Activated CD4-positive, alpha-beta memory T cell treated with anti-CD3 and anti-CD28 coated beads for 36 hours (primary cell): ENCODE data around the gene CARMIL1. TPM values are rescaled to one million over a fixed set of nuclear protein-coding genes. Genes with fewer than 3 reads are reported as not detected.
"Not testable (repeated sequence)": the region's sequence is repeated elsewhere in the genome, so short reads cannot be mapped to it uniquely, and the experiment has no call there.

ENCODE experiments used
- CTCF ChIA-PET: fragments of 350-600 bp; sonication (Branson Sonifier 250); formaldehyde crosslinking; loops from one replicate; lab custom pipeline; 2021; ENCODE audit warnings: antibody characterized with exemption, inconsistent platforms; lab: Charles Lee
- POLR2A ChIA-PET: fragments of 350-600 bp; sonication (Branson Sonifier 250); formaldehyde crosslinking; loops from one replicate; lab custom pipeline; 2021; ENCODE audit warnings: antibody characterized with exemption; lab: Charles Lee
- DNase-seq: peaks from one replicate; pipeline ENCODE4 v3.0.0-alpha.2; 2020
- H3K27ac Mint-ChIP-seq: one replicate; pipeline ENCODE4 v1.8.0; 2021; ENCODE audit warnings: mixed read lengths
- H3K27me3 Mint-ChIP-seq: one replicate; pipeline ENCODE4 v1.8.0; 2021; ENCODE audit warnings: mixed read lengths
- H3K36me3 Mint-ChIP-seq: one replicate; pipeline ENCODE4 v1.8.0; 2021; ENCODE audit warnings: mixed read lengths
- H3K4me1 Mint-ChIP-seq: one replicate; pipeline ENCODE4 v1.8.0; 2021; ENCODE audit warnings: low read depth, mixed read lengths
- H3K4me3 Mint-ChIP-seq: one replicate; pipeline ENCODE4 v1.8.0; 2021; ENCODE audit warnings: mild to moderate bottlenecking, mixed read lengths
- H3K9me3 Mint-ChIP-seq: one replicate; pipeline ENCODE4 v1.8.0; 2021; ENCODE audit warnings: mixed read lengths
- intact Hi-C: fragments of 100-400 bp; cut with micrococcal nuclease; formaldehyde crosslinking; loops from one replicate; pipeline ENCODE4 v1.15.1; 2023
- total RNA-seq, 2 experiments: library from RNA; stranded (reverse); gene quantifications; one replicate each; pipeline ENCODE4 v1.2.3, GENCODE V29; 2021

The CARMIL1 gene
- total RNA-seq, 2 experiments from 2014 or later, result 2.4 to 2.7 TPM

DNA sequence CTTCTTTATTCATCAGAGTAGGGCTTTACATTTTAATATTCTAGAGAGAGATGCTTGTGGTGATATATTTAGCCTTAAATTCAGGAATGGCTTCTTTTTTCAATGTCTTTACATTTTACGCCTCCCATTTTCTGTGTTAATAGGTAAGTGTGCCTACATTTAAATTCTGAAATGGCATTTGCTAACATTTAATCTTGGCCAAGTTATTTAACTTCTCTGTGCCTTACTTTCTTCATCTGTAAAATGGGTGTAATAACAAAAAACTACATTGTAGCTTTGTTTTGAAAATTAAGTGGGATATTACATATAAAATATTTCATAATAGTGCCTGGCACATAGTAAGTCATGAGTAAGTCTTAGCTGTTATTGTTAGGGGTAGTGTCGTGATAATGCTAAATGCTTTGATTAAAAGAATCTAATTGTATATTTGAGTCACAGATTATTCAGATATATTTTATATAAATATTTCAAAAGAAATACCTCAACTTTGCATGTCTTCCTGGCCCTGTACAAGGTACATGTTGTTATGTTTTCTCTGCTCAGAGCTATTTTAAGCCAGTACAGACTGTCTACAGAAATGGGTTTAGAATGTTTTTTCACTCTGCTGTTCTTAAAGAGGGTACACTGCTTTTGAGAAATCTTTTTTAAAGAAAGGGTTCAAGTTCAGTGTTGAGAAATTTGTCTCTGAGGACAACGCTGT is 18.8 kb downstream of the CARMIL1 start:
- no peaks in the 10 kb centered on the region for H3K9me3 Mint-ChIP-seq
- no peak overlapping the region for H3K4me3 Mint-ChIP-seq
- H3K27me3 Mint-ChIP-seq, result no peaks in the 10 kb centered on the region
- H3K27ac Mint-ChIP-seq, result no peak overlapping the region
- POLR2A ChIA-PET, result no interaction called here
- CTCF ChIA-PET, result no interaction called here
- no peaks in the 10 kb centered on the region for H3K36me3 Mint-ChIP-seq
- intact Hi-C loops, result no loop called here
- no peak for DNase-seq
- no peaks in the 10 kb centered on the region for H3K4me1 Mint-ChIP-seq

GRCh38 chr6:25298523-25298865 is 19.3 kb downstream of the CARMIL1 start:
- CTCF ChIA-PET, H3K36me3 Mint-ChIP-seq, intact Hi-C loops, DNase-seq, POLR2A ChIA-PET, H3K27ac Mint-ChIP-seq, H3K4me3 Mint-ChIP-seq, H3K4me1 Mint-ChIP-seq, H3K27me3 Mint-ChIP-seq, H3K9me3 Mint-ChIP-seq: not testable (repeated sequence)

- no peak overlapping the region for H3K27ac Mint-ChIP-seq
These were observed 22.2 kb downstream of the CARMIL1 start for GRCh38 chr6:25301362-25301761.

DNA sequence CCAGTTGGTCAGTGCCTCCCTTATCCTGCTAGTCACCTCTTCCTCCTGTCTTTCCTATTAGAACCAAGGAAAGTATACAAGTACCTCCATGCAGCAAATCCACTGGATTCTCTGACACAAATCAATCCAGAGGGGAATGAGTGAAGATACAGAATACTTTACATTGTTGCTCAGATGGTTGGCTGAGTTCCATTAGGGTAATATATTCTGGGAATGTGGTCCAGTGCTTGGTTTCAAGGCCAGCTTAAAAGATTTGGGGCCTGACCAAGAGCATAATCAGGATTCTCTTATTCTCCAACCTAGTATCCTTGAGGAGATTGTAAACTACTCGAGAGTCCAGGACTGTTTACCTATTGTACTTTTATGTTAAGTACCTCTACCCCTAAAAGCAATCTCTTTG is 23.0 kb downstream of the CARMIL1 start:
- Mint-ChIP-seq H3K36me3 (no peaks in the 10 kb centered on the region), H3K4me1 (no peaks in the 10 kb centered on the region), H3K27ac (no peak overlapping the region), H3K9me3 (no peaks in the 10 kb centered on the region), H3K27me3 (no peaks in the 10 kb centered on the region), H3K4me3 (no peak overlapping the region)
- DNase-seq, result no peak
- intact Hi-C loops, result no loop called here
- POLR2A ChIA-PET, result no interaction called here
- CTCF ChIA-PET, result interaction anchor here (0.6 kb wide), 1 partner anchor 23 kb away, joined by 4 read pairs; the partner anchor contains the start of gene CARMIL1

More at GRCh38 chr6:25301362-25301761, 22.2 kb downstream of the CARMIL1 start:
- Mint-ChIP-seq H3K4me3 (no peak overlapping the region), H3K27me3 (no peaks in the 10 kb centered on the region), H3K4me1 (no peaks in the 10 kb centered on the region), H3K36me3 (no peaks in the 10 kb centered on the region), H3K9me3 (no peaks in the 10 kb centered on the region)
- DNase-seq, result no peak
- ChIA-PET POLR2A (no interaction called here), CTCF (no interaction called here)
- intact Hi-C loops, result no loop called here

DNA sequence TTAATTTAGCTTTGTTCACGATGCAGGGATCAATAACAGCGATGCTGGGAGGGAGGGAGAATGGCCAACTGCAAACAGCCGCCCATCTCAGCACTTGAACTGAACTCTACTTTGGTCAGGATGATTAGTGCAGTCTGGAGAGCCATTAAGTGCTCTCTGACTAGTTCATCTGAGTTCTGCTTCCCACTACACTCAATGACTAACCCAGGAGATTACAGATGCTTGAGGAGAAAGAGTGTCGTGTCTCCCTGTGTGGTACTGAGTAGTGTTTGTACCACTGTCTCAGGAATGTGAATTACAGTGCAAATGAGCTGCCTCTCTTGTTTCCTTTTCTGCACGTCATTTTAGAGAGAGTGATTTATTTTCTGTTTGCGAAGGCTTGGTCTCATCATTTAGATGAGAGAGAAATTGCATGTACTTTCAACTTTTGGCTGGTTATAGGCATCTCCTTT is 23.5 kb downstream of the CARMIL1 start:
- POLR2A ChIA-PET, result no interaction called here
- Mint-ChIP-seq H3K9me3 (no peaks in the 10 kb centered on the region), H3K36me3 (no peaks in the 10 kb centered on the region)

GRCh38 chr6:25303254-25303653 is 24.1 kb downstream of the CARMIL1 start:
- intact Hi-C loops, result no loop called here
- Mint-ChIP-seq H3K27ac (no peak overlapping the region), H3K36me3 (no peaks in the 10 kb centered on the region), H3K4me1 (no peaks in the 10 kb centered on the region), H3K27me3 (no peaks in the 10 kb centered on the region), H3K4me3 (no peak overlapping the region), H3K9me3 (no peaks in the 10 kb centered on the region)
- ChIA-PET CTCF (no interaction called here), POLR2A (no interaction called here)
- no peak for DNase-seq

More for the DNA sequence above, 23.5 kb downstream of the CARMIL1 start:
- Mint-ChIP-seq H3K27ac (no peak overlapping the region), H3K27me3 (no peaks in the 10 kb centered on the region), H3K4me3 (no peak overlapping the region), H3K4me1 (no peaks in the 10 kb centered on the region)
- CTCF ChIA-PET, result no interaction called here
- DNase-seq, result no peak
- intact Hi-C loops, result no loop called here

DNA sequence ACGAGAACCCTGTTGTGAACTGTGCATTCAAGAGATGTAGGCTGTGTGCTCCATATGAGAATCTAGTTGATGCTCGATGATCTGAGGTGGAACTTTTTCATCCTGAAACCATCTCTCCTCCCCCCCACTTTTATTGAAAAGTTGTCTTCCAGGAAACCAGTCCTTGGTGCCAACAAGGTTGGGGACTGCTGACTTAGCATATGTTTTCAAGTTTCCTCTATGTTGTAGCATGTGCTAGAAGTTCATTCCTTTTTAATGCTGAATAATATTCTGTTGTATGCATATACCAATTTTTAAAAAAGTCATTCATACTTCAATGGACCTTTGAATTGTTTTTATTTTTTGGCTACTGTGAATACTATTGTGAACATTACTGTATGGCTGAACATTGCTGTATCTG is 27.2 kb downstream of the CARMIL1 start:
- intact Hi-C loops, result no loop called here
- Mint-ChIP-seq H3K27me3 (no peaks in the 10 kb centered on the region), H3K9me3 (no peaks in the 10 kb centered on the region), H3K4me1 (no peaks in the 10 kb centered on the region), H3K27ac (no peak overlapping the region), H3K4me3 (no peak overlapping the region), H3K36me3 (no peaks in the 10 kb centered on the region)
- ChIA-PET POLR2A (no interaction called here), CTCF (no interaction called here)
- no peak for DNase-seq

- H3K4me1 Mint-ChIP-seq, result peaks cover 2% of the 10 kb centered on the region
- ChIA-PET POLR2A (interaction anchor here (1.3 kb wide), 1 partner anchor 28 kb away, joined by 3 read pairs; no protein-coding TSS in a partner anchor), CTCF (no interaction called here)
- H3K27ac Mint-ChIP-seq, result no peak overlapping the region
- no peak overlapping the region for H3K4me3 Mint-ChIP-seq
- H3K9me3 Mint-ChIP-seq, result no peaks in the 10 kb centered on the region
- intact Hi-C loops, result no loop called here
- no peak for DNase-seq
- H3K27me3 Mint-ChIP-seq, result no peaks in the 10 kb centered on the region
- H3K36me3 Mint-ChIP-seq, result no peaks in the 10 kb centered on the region
These were observed 28.8 kb downstream of the CARMIL1 start for GRCh38 chr6:25307805-25308494.

GRCh38 chr6:25309886-25310285 is 30.7 kb downstream of the CARMIL1 start:
- no peak for DNase-seq
- no peaks in the 10 kb centered on the region for H3K9me3 Mint-ChIP-seq
- CTCF ChIA-PET, result interaction anchor here (1.3 kb wide), 1 partner anchor 44 kb away, joined by 3 read pairs; no protein-coding TSS in a partner anchor
- peaks cover 4% of the 10 kb centered on the region for H3K4me1 Mint-ChIP-seq
- intact Hi-C loops, result no loop called here
- no peaks in the 10 kb centered on the region for H3K27me3 Mint-ChIP-seq
- POLR2A ChIA-PET, result no interaction called here
- H3K27ac Mint-ChIP-seq, result no peak overlapping the region
- H3K36me3 Mint-ChIP-seq, result no peaks in the 10 kb centered on the region
- H3K4me3 Mint-ChIP-seq, result no peak overlapping the region

DNA sequence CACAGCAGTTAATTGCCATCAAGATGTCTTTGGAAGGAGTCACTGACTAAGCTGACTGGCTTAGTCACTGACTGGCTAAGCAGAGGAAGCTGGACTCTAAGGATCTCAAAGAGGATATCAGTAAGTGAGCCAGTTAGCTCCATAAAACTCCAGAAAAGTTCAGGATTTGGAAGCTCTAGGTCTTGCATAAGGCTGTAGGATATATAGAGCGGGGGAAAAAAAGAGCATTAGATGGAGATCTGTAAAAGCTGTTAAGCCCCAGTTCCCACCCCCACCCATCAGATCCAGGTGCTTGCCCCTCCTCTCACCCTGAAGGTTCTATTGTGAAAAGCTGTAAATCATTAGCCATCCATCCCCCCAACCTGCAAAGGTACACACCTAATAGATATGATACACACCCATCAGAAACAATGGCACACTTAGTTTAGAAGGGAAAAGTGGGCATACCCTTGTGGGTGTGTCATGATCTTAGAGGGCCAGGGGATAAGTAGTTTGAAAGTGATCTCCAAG is 32.2 kb downstream of the CARMIL1 start:
- Mint-ChIP-seq H3K27ac (no peak overlapping the region), H3K9me3 (no peaks in the 10 kb centered on the region), H3K4me1 (peaks cover 4% of the 10 kb centered on the region), H3K4me3 (no peak overlapping the region), H3K27me3 (no peaks in the 10 kb centered on the region), H3K36me3 (no peaks in the 10 kb centered on the region)
- intact Hi-C loops, result no loop called here
- CTCF ChIA-PET, result interaction anchor here (2.8 kb wide), 1 partner anchor 46 kb away, joined by 9 read pairs; no protein-coding TSS in a partner anchor
- no peak for DNase-seq
- POLR2A ChIA-PET, result no interaction called here

GRCh38 chr6:25312034-25312620 is 33.0 kb downstream of the CARMIL1 start:
- Mint-ChIP-seq H3K9me3 (no peaks in the 10 kb centered on the region), H3K36me3 (no peaks in the 10 kb centered on the region), H3K4me3 (no peak overlapping the region), H3K27me3 (no peaks in the 10 kb centered on the region), H3K4me1 (peaks cover 4% of the 10 kb centered on the region), H3K27ac (no peak overlapping the region)
- intact Hi-C loops, result no loop called here
- ChIA-PET CTCF (interaction anchor here (2.8 kb wide), 1 partner anchor 47 kb away, joined by 9 read pairs; no protein-coding TSS in a partner anchor), POLR2A (interaction anchor here (0.7 kb wide), 1 partner anchor 114 kb away, joined by 4 read pairs; no protein-coding TSS in a partner anchor)
- no peak for DNase-seq

- H3K27ac Mint-ChIP-seq, result no peak overlapping the region
- H3K36me3 Mint-ChIP-seq, result no peaks in the 10 kb centered on the region
- H3K27me3 Mint-ChIP-seq, result no peaks in the 10 kb centered on the region
- ChIA-PET CTCF (interaction anchor here (2.8 kb wide), 1 partner anchor 47 kb away, joined by 9 read pairs; no protein-coding TSS in a partner anchor), POLR2A (interaction anchor here (0.7 kb wide), 1 partner anchor 115 kb away, joined by 4 read pairs; no protein-coding TSS in a partner anchor)
- intact Hi-C loops, result no loop called here
- DNase-seq, result no peak
- no peaks in the 10 kb centered on the region for H3K9me3 Mint-ChIP-seq
- no peak overlapping the region for H3K4me3 Mint-ChIP-seq
- H3K4me1 Mint-ChIP-seq, result peaks cover 4% of the 10 kb centered on the region
These were observed 33.5 kb downstream of the CARMIL1 start for GRCh38 chr6:25312703-25313102.
